IMR-90 (cell line): ENCODE data around the gene NBEA. TPM values are rescaled to one million over a fixed set of nuclear protein-coding genes. Genes with fewer than 3 reads are reported as not detected.

ENCODE experiments used
- ATAC-seq: fragments of 200-7000 bp; cut with Tn5 transposase; 2 replicates; pipeline ENCODE4 v1.9.1; 2020; ENCODE audit warnings: low read depth, mild to moderate bottlenecking, moderate library complexity
- BruUV-seq: library from RNA; stranded (reverse); fragments of 400-500 nt; replicated peaks from 2 replicates; lab custom pipeline; 2021; lab: Mats Ljungman, UMichigan
- CTCF ChIA-PET: fragments of 300-600 bp; formaldehyde crosslinking; extraction: SDS; loops from one replicate; lab custom pipeline; 2021; ENCODE audit warnings: antibody characterized with exemption; lab: Yijun Ruan, JAX
- POLR2A ChIA-PET: fragments of 300-600 bp; sonication (Branson Sonifier 250); formaldehyde crosslinking; loops from one replicate; lab custom pipeline; 2022; ENCODE audit warnings: antibody characterized with exemption; ENCODE audit not compliant: unreplicated experiment; lab: Charles Lee
- DNase-seq: peaks from one replicate; pipeline ENCODE4 v3.0.0; 2013
- H2AFZ ChIP-seq: replicated peaks from 2 replicates; pipeline ENCODE3; 2013; ENCODE audit warnings: low read length, mild to moderate bottlenecking; ENCODE audit not compliant: poor library complexity
- H2AK5ac ChIP-seq: 2 replicates; pipeline ENCODE4 v1.6.1; 2013; ENCODE audit warnings: low read depth, low read length, inconsistent platforms
- H2AK9ac ChIP-seq: replicated peaks from 2 replicates; pipeline ENCODE3; 2013; ENCODE audit warnings: mild to moderate bottlenecking, low read depth, low read length, moderate library complexity; ENCODE audit not compliant: poor library complexity
- H2BK120ac ChIP-seq: 2 replicates; pipeline ENCODE4 v1.6.1; 2013; ENCODE audit warnings: low read depth, low read length, inconsistent platforms
- H2BK15ac ChIP-seq: 3 replicates; pipeline ENCODE4 v1.6.1; 2013; ENCODE audit warnings: low read depth, low read length, inconsistent platforms
- H2BK20ac ChIP-seq: 2 replicates; pipeline ENCODE4 v1.6.1; 2013; ENCODE audit warnings: low read depth, mild to moderate bottlenecking, inconsistent platforms, low read length, moderate library complexity
- H2BK5ac ChIP-seq: 2 replicates; pipeline ENCODE4 v1.6.1; 2013; ENCODE audit warnings: mild to moderate bottlenecking, low read depth, low read length, inconsistent platforms; ENCODE audit not compliant: poor library complexity, severe bottlenecking
- H3K14ac ChIP-seq: replicated peaks from 2 replicates; pipeline ENCODE4 v1.6.1; 2013; ENCODE audit warnings: low read depth, low read length, inconsistent platforms
- H3K18ac ChIP-seq: 2 replicates; pipeline ENCODE4 v1.6.1; 2013; ENCODE audit warnings: low read depth, low read length, control low read depth
- H3K23ac ChIP-seq: 2 replicates; pipeline ENCODE4 v1.6.1; 2013; ENCODE audit warnings: low read depth, low read length, inconsistent platforms
- H3K27ac ChIP-seq: 2 replicates; pipeline ENCODE4 v1.5.1; 2013; ENCODE audit warnings: mild to moderate bottlenecking, control low read depth, low read length; ENCODE audit not compliant: insufficient read depth
- H3K27me3 ChIP-seq: 2 replicates; pipeline ENCODE4 v1.6.1; 2013; ENCODE audit warnings: low read length; ENCODE audit not compliant: control insufficient read depth, insufficient read depth
- H3K36me3 ChIP-seq: 2 replicates; pipeline ENCODE4 v1.6.1; 2013; ENCODE audit warnings: low read length, mixed read lengths; ENCODE audit not compliant: control insufficient read depth, insufficient read depth
- H3K4ac ChIP-seq: 2 replicates; pipeline ENCODE4 v1.6.1; 2013; ENCODE audit warnings: low read depth, low read length, inconsistent platforms
- H3K4me1 ChIP-seq: 2 replicates; pipeline ENCODE4 v1.6.1; 2013; ENCODE audit warnings: low read length, mixed read lengths; ENCODE audit not compliant: control insufficient read depth, insufficient read depth
- H3K4me2 ChIP-seq: 2 replicates; pipeline ENCODE4 v1.6.1; 2013; ENCODE audit warnings: low read depth, mild to moderate bottlenecking, control low read depth, low read length, moderate library complexity
- H3K4me3 ChIP-seq: 2 replicates; pipeline ENCODE4 v1.5.1; 2013; ENCODE audit warnings: low read depth, mild to moderate bottlenecking, control low read depth, low read length, moderate library complexity; ENCODE audit not compliant: insufficient read depth
- H3K56ac ChIP-seq: 2 replicates; pipeline ENCODE4 v1.6.1; 2013; ENCODE audit warnings: low read length, inconsistent platforms; ENCODE audit not compliant: insufficient read depth; ENCODE audit errors: extremely low read depth
- H3K79me1 ChIP-seq, 2 experiments: 2 replicates each; pipeline ENCODE4 v1.6.1; 2013; ENCODE audit warnings: low read length in 2 of 2, inconsistent platforms in 1 of 2, low read depth in 1 of 2
- H3K9ac ChIP-seq: 2 replicates; pipeline ENCODE4 v1.6.1; 2013; ENCODE audit warnings: low read depth, low read length, control low read depth
- H3K9me1 ChIP-seq: 2 replicates; pipeline ENCODE4 v1.6.1; 2013; ENCODE audit warnings: low read length, inconsistent platforms; ENCODE audit not compliant: insufficient read depth
- H3K9me3 ChIP-seq: 2 replicates; pipeline ENCODE4 v1.6.1; 2013; ENCODE audit warnings: low read length; ENCODE audit not compliant: control insufficient read depth, insufficient read depth
- H4K20me1 ChIP-seq: 2 replicates; pipeline ENCODE4 v1.6.1; 2013; ENCODE audit warnings: low read length, inconsistent platforms; ENCODE audit not compliant: insufficient read depth
- H4K5ac ChIP-seq: 2 replicates; pipeline ENCODE4 v1.6.1; 2013; ENCODE audit warnings: mild to moderate bottlenecking, low read depth, low read length, control low read depth
- H4K8ac ChIP-seq, 2 experiments: 2 replicates each; pipeline ENCODE4 v1.6.1; 2013; ENCODE audit warnings: low read depth in 2 of 2, low read length in 2 of 2, control low read depth in 1 of 2, inconsistent platforms in 1 of 2
- H4K91ac ChIP-seq: 2 replicates; pipeline ENCODE4 v1.6.1; 2013; ENCODE audit warnings: low read depth, low read length, inconsistent platforms; ENCODE audit not compliant: insufficient read depth
- CEBPB ChIP-seq: IDR thresholded peaks from 2 replicates; pipeline ENCODE4 v1.6.1; 2012; ENCODE audit warnings: low read depth, low read length, improper control_type of control experiment
- CHD1 ChIP-seq: IDR thresholded peaks from 2 replicates; pipeline ENCODE4 v1.6.1; 2012; ENCODE audit warnings: low read depth, low read length, improper control_type of control experiment
- MAZ ChIP-seq: IDR thresholded peaks from 2 replicates; pipeline ENCODE4 v1.6.1; 2012; ENCODE audit warnings: low read depth, mild to moderate bottlenecking, low read length, improper control_type of control experiment, moderate library complexity, borderline replicate concordance
- NFE2L2 ChIP-seq: fragments of 150-350 bp; IDR thresholded peaks from 2 replicates; pipeline ENCODE4 v1.6.1; 2016; ENCODE audit warnings: low read depth, mild to moderate bottlenecking, low read length
- POLR2A ChIP-seq: IDR thresholded peaks from 2 replicates; pipeline ENCODE4 v1.6.1; 2012; ENCODE audit warnings: mild to moderate bottlenecking, low read depth, low read length
- RAD21 ChIP-seq: IDR thresholded peaks from 2 replicates; pipeline ENCODE4 v1.6.1; 2012; ENCODE audit warnings: low read length, improper control_type of control experiment
- RFX5 ChIP-seq: IDR thresholded peaks from 2 replicates; pipeline ENCODE4 v1.8.0; 2012; ENCODE audit warnings: low read depth, mild to moderate bottlenecking, low read length, moderate library complexity
- WGBS, 2 experiments: methylation state at CpG; one replicate each; pipeline versions ENCODE4 v1.1.5 to v1.1.7; 2013; ENCODE audit warnings: missing lambda C conversion rate in 2 of 2; ENCODE audit not compliant: insufficient read length in 1 of 2; ENCODE audit errors: extremely low coverage in 2 of 2; 5-methylcytosine and 5-hydroxymethylcytosine counted together
- dilution Hi-C: fragments of 300-500 bp; cut with HindIII; formaldehyde crosslinking; loops from one replicate; pipeline ENCODE4 v1.14.3; 2018; ENCODE audit warnings: low sequenced_read_pairs; ENCODE audit not compliant: unreplicated experiment
- in situ Hi-C: fragments of 300-500 bp; cut with MboI; formaldehyde crosslinking; loops from 3 replicates; pipeline ENCODE4 v1.14.3; 2019; ENCODE audit warnings: low sequenced_read_pairs, inconsistent platforms, mixed read lengths
- intact Hi-C: fragments of 100-400 bp; cut with micrococcal nuclease; formaldehyde crosslinking; loops from 2 replicates; pipeline ENCODE4 v1.10.0; 2022
- polyA plus RNA-seq, 3 experiments: library from polyadenylated mRNA; depleted of rRNA; stranded (reverse); fragments of >200 nt; gene quantifications; 2 replicates each; pipeline ENCODE4 v1.2.3, GENCODE V29; 2012; ENCODE audit warnings: low replicate concordance in 1 of 3
- total RNA-seq: library from RNA; depleted of rRNA; stranded (reverse); fragments of >200 nt; gene quantifications from 2 replicates; pipeline ENCODE4 v1.2.3, GENCODE V29; 2012

NBEA gene
- total and polyA plus RNA-seq, 2 of the 4 experiments (the other 2 are of a cell fraction), result 0.82 to 2.2 TPM

- WGBS, 2 experiments, result no CpG with 5 or more reads among the region's 2 CpGs
These were observed 283.5 kb downstream of the NBEA start for GRCh38 chr13:35225582-35225981.

More at GRCh38 chr13:35225582-35225981, 283.5 kb downstream of the NBEA start:
- no peak overlapping the region for H2BK120ac ChIP-seq
- no peak overlapping the region for H3K14ac ChIP-seq
- H2AFZ ChIP-seq, result no peak overlapping the region
- ATAC-seq (no peak), DNase-seq (no peak)
- no peak overlapping the region for H3K56ac ChIP-seq
- H3K9me1 ChIP-seq, result no peaks in the 10 kb centered on the region
- no peak overlapping the region for H3K4me3 ChIP-seq
- no peak overlapping the region for H2BK5ac ChIP-seq
- dilution Hi-C loops (no loop called here), intact Hi-C loops (no loop called here), in situ Hi-C loops (no loop called here)
- TF ChIP-seq RFX5, result no peak
- TF ChIP-seq POLR2A, result no peak
- no peak for TF ChIP-seq RAD21
- no peak for TF ChIP-seq CEBPB
- no peak for TF ChIP-seq MAZ
- no peak for TF ChIP-seq CHD1
- no peak for TF ChIP-seq NFE2L2
- no peak overlapping the region for H4K8ac ChIP-seq
- ChIA-PET POLR2A (no interaction called here), CTCF (no interaction called here)
- H2BK15ac ChIP-seq, result no peak overlapping the region
- H3K18ac ChIP-seq, result no peak overlapping the region
- no peak overlapping the region for H2AK5ac ChIP-seq
- no peak overlapping the region for H4K91ac ChIP-seq
- no peaks in the 10 kb centered on the region for H3K79me1 ChIP-seq
- no peaks in the 10 kb centered on the region for H4K20me1 ChIP-seq
- H3K4me1 ChIP-seq, result no peaks in the 10 kb centered on the region
- no TSS peak for BruUV-seq
- H4K5ac ChIP-seq, result no peak overlapping the region
- no peaks in the 10 kb centered on the region for H3K27me3 ChIP-seq
- H3K27ac ChIP-seq, result no peak overlapping the region
- no peak overlapping the region for H3K4ac ChIP-seq
- no peak overlapping the region for H2AK9ac ChIP-seq
- no peak overlapping the region for H3K9ac ChIP-seq
- no peak overlapping the region for H2BK20ac ChIP-seq
- H3K9me3 ChIP-seq, result no peaks in the 10 kb centered on the region
- no peak overlapping the region for H3K4me2 ChIP-seq
- H3K36me3 ChIP-seq, result no peaks in the 10 kb centered on the region
- H3K23ac ChIP-seq, result no peak overlapping the region
